HG02588 (cell line): ENCODE results near the gene ZNF664.

Source experiments
- ATAC-seq: cut with Tn5 transposase; IDR thresholded peaks from one replicate; pipeline ENCODE4 v1.9.1; 2021; ENCODE audit warnings: mild to moderate bottlenecking, moderate library complexity; ENCODE audit not compliant: unreplicated experiment

ZNF664 gene

GRCh38 chr12:124006846-124007713 lies 34.1 kb downstream of the ZNF664 start:
- no peak for ATAC-seq

GRCh38 chr12:124007826-124008570 lies 35.0 kb downstream of the ZNF664 start:
- ATAC-seq = no peak

- ATAC-seq = no peak
These were observed 35.6 kb downstream of the ZNF664 start for GRCh38 chr12:124008595-124008994.

- ATAC-seq = no peak
These were observed 36.8 kb downstream of the ZNF664 start for GRCh38 chr12:124009781-124010180.

GRCh38 chr12:124010687-124011086 lies 37.7 kb downstream of the ZNF664 start:
- ATAC-seq = no peak

GRCh38 chr12:124011435-124012115 lies 38.6 kb downstream of the ZNF664 start:
- ATAC-seq = no peak

- ATAC-seq = no peak
These were observed 40.1 kb downstream of the ZNF664 start for GRCh38 chr12:124013073-124013472.

GRCh38 chr12:124015494-124016461 lies 42.8 kb downstream of the ZNF664 start:
- ATAC-seq = no peak

- no peak for ATAC-seq
These were observed 44.0 kb downstream of the ZNF664 start for GRCh38 chr12:124017064-124017463.

- ATAC-seq = no peak
These were observed 45.5 kb downstream of the ZNF664 start for GRCh38 chr12:124018539-124018938.

- ATAC-seq = no peak
These were observed 46.1 kb downstream of the ZNF664 start for GRCh38 chr12:124019115-124019514.

GRCh38 chr12:124020514-124020949 lies 47.5 kb downstream of the ZNF664 start:
- ATAC-seq = no peak

- no peak for ATAC-seq
These were observed 48.0 kb downstream of the ZNF664 start for GRCh38 chr12:124021007-124021406.

- ATAC-seq = no peak
These were observed 49.1 kb downstream of the ZNF664 start for GRCh38 chr12:124022161-124022560.

GRCh38 chr12:124024263-124024678 lies 51.3 kb downstream of the ZNF664 start:
- ATAC-seq = no peak

- no peak for ATAC-seq
These were observed 51.8 kb downstream of the ZNF664 start for GRCh38 chr12:124024776-124025175.

GRCh38 chr12:124025661-124026060 lies 52.6 kb downstream of the ZNF664 start:
- ATAC-seq = no peak

GRCh38 chr12:124026755-124027745 lies 54.0 kb downstream of the ZNF664 start:
- no peak for ATAC-seq
